Tibial artery (tissue), 4 donors: ENCODE results near the gene CHMP6.
"Not testable (repeated sequence)": the region's sequence is repeated elsewhere in the genome, so short reads cannot be mapped to it uniquely, and the experiment has no call there.

Experiments
- DNase-seq, 2 donors: peaks; one replicate each; pipeline ENCODE4 v3.0.0-alpha.2; 2019
- H3K27ac ChIP-seq, 2 donors: fragments of 200-600 bp; sonication (generic) in 1 of 2; 1 replicate in 1 of 2; 2 replicates in 1 of 2; pipeline ENCODE4 v1.5.1; 2018 to 2019; ENCODE audit warnings: mild to moderate bottlenecking in 1 of 2
- H3K27me3 ChIP-seq, 2 donors: fragments of 200-600 bp; sonication (generic) in 1 of 2; one replicate each; pipeline versions ENCODE4 v1.5.1 to v1.6.0; 2016 to 2019
- H3K36me3 ChIP-seq, 3 donors: fragments of 200-600 bp; sonication (generic) in 2 of 3; one replicate each; pipeline ENCODE4 v1.5.1; 2016 to 2019; ENCODE audit warnings: mild to moderate bottlenecking in 2 of 3
- H3K4me1 ChIP-seq, 4 donors: fragments of 200-600 bp; sonication (generic) in 2 of 4; 1 replicate in 3 of 4; 2 replicates in 1 of 4; pipeline ENCODE4 v1.5.1; 2016 to 2019
- H3K4me3 ChIP-seq, 2 donors: fragments of 200-600 bp; sonication (generic) in 1 of 2; 1 replicate in 1 of 2; 2 replicates in 1 of 2; pipeline ENCODE4 v1.5.1; 2018 to 2019; ENCODE audit warnings: mild to moderate bottlenecking in 2 of 2
- H3K9me3 ChIP-seq, 3 donors: fragments of 200-600 bp; sonication (generic) in 1 of 3; one replicate each; pipeline ENCODE4 v1.5.1; 2016 to 2019
- intact Hi-C: fragments of 100-400 bp; cut with DNase I; formaldehyde crosslinking; loops from one replicate; pipeline ENCODE4 v1.15.0; 2023; ENCODE audit warnings: low total_unique reads
- TF ChIP-seq, protein P1 (sequence below), 2 experiments: fragments of 200-600 bp in 1 of 2; fragments of 450-650 bp in 1 of 2; IDR thresholded peaks; one replicate each; pipeline ENCODE4 v1.5.1; 2017 to 2019; ENCODE audit warnings: antibody characterized with exemption in 2 of 2, mild to moderate bottlenecking in 1 of 2, moderate library complexity in 1 of 2

Gene CHMP6

DNA sequence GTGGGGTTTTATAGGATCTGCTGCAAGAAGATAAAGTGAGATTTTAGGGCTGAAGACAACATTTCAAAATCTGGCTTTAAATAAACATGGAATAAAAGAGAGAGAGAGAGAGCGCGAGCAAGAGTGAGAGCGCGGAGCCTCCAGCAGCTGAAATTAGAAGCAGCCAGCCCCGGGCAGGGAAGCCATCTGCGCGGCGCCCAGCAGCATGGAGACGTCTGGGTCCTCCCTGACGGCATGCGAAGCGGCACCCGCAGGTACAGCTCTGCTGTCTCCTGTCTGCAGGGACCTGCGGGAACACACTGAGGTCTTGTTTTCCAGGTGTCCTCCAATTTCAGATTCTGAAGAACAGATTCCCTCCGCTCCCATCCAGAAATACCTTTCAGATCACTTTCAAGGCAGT is 35.4 kb downstream of the CHMP6 start:
- H3K27ac ChIP-seq: no peak overlapping the region
- peaks cover 0 to 30% (median 19%) of the 10 kb centered on the region in 4 donors for H3K4me1 ChIP-seq
- no peak for DNase-seq
- H3K9me3 ChIP-seq: no peaks in the 10 kb centered on the region
- intact Hi-C loops: no loop called here
- TF ChIP-seq, protein P1, sequence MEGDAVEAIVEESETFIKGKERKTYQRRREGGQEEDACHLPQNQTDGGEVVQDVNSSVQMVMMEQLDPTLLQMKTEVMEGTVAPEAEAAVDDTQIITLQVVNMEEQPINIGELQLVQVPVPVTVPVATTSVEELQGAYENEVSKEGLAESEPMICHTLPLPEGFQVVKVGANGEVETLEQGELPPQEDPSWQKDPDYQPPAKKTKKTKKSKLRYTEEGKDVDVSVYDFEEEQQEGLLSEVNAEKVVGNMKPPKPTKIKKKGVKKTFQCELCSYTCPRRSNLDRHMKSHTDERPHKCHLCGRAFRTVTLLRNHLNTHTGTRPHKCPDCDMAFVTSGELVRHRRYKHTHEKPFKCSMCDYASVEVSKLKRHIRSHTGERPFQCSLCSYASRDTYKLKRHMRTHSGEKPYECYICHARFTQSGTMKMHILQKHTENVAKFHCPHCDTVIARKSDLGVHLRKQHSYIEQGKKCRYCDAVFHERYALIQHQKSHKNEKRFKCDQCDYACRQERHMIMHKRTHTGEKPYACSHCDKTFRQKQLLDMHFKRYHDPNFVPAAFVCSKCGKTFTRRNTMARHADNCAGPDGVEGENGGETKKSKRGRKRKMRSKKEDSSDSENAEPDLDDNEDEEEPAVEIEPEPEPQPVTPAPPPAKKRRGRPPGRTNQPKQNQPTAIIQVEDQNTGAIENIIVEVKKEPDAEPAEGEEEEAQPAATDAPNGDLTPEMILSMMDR (IDR thresholded peaks at IDR 0.05): no peak
- no peak overlapping the region for H3K4me3 ChIP-seq
- no peaks in the 10 kb centered on the region for H3K36me3 ChIP-seq
- H3K27me3 ChIP-seq: peaks cover 0 to 73% of the 10 kb centered on the region in 2 donors

DNA sequence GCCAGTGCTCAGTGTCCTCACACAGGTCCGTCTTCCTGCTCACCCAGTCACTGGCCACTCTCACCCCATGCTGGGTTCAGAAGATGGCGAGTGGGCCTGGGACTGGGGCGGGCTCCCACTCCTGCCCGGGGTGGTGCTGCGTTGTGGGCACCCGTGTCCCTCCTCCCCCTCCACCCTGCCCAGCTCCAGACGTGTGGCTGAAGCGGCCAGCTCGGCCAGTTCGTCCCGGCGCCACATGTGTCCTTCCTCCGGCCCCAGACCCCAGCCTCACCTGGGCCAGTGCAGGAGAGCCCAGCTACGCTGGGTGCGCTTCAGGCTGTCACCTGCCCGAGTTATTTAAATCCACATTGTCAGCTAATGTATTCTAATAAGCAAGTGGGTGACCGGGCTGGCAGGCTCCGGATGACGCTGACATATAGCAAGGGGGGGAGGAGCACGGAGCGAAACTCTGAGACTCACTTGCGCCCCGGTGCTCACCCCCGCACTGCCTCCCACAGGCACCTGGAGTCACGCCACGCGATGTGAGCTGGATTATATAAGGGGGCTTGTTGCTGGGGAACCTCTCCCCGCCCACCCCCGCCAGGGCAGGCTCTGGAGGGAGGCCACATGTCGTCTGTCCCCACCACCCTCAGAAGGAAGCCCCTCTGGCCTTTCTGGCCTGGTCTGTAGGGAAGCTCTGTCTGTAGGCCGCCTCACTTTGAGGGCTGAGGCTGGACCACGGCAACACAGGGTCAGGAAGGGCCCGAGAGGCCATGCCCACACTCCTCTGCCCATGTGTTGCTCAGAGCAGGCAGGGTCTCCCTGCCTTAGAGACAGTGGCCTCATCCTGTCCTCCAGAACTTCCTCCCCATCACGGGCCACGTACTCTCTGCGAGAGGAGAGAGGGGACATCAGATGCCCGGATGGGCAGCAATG is 36.2 kb downstream of the CHMP6 start:
- Histone ChIP-seq H3K4me3 (no peak overlapping the region), H3K27me3 (peaks cover 0 to 81% of the 10 kb centered on the region in 2 donors), H3K9me3 (no peaks in the 10 kb centered on the region), H3K36me3 (no peaks in the 10 kb centered on the region), H3K27ac (no peak overlapping the region), H3K4me1 (peaks cover 0 to 30% (median 19%) of the 10 kb centered on the region in 4 donors)
- no peak for DNase-seq
- intact Hi-C loops: no loop called here
- TF ChIP-seq, protein P1 (IDR thresholded peaks at IDR 0.05): no peak

DNA sequence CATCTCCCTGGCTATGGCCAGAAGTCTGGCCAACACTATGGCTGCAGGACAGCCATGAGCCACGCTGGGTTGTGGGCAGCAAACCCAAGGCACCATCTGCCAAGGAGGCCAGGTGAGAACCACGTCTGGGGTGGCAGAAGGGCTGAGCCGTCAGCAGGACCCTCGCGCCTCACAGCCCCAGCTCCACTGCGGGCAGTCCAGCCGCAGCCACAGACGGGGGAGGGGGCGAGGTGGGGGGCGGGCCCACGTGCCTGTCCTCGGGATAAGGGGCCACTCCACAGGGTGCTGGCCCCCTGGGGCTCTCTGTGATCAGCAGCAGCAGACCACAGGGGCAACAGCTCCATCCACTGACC is 36.8 kb downstream of the CHMP6 start:
- Histone ChIP-seq H3K27ac (no peak overlapping the region), H3K36me3 (no peaks in the 10 kb centered on the region), H3K27me3 (peaks cover 0 to 80% of the 10 kb centered on the region in 2 donors), H3K4me3 (no peak overlapping the region), H3K9me3 (no peaks in the 10 kb centered on the region), H3K4me1 (peaks cover 0 to 30% (median 19%) of the 10 kb centered on the region in 4 donors)
- intact Hi-C loops: no loop called here
- no peak for DNase-seq
- TF ChIP-seq, protein P1 (IDR thresholded peaks at IDR 0.05): no peak

DNA sequence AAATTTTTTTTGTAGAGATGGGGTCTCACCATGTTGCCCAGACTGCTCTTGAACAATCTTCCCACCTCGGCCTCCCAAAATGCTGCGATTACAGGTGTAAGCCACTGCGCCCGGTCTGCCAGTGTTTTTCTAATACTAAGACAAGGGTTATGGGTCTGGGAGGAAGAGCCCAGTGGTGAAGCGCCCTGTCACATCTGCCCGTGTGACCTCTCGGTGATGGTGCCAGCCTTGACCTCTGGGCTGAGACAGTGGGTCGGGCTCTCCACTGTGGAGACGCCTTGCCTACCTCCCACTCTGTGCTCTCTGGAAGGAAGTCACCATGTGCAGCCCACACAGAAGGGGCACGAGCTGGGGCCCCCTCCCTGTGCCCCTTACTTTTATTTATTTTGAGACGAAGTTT is 38.2 kb downstream of the CHMP6 start:
- intact Hi-C loops: no loop called here
- DNase-seq: no peak
- H3K4me1 ChIP-seq: peaks cover 0 to 30% (median 21%) of the 10 kb centered on the region in 4 donors
- peaks cover 0 to 82% of the 10 kb centered on the region in 2 donors for H3K27me3 ChIP-seq
- no peak overlapping the region for H3K27ac ChIP-seq
- H3K36me3 ChIP-seq: no peaks in the 10 kb centered on the region
- TF ChIP-seq, protein P1 (IDR thresholded peaks at IDR 0.05): no peak
- H3K9me3 ChIP-seq: no peaks in the 10 kb centered on the region
- no peak overlapping the region for H3K4me3 ChIP-seq

DNA sequence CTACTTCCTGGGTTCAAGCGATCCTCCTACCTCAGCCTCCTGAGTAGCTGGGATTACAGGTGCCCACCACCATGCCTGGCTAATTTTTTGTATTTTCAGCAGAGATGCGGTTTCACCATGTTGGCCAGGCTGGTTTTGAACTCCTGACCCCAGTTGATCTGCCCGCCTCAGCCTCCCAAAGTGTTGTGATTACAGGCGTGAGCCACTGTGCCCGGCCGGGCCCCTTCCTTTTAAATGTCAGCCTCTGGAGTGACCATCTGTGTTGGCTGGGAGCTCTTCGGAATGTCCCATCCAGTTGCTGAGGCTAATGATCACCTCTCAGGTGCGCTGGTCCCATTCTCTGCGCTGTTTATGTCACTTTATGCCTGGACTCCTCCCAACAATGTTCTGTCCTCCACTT is 38.7 kb downstream of the CHMP6 start:
- H3K4me3 ChIP-seq, H3K9me3 ChIP-seq, intact Hi-C loops, H3K36me3 ChIP-seq, H3K27ac ChIP-seq, DNase-seq: not testable (repeated sequence)
- H3K27me3 ChIP-seq: peaks cover 0 to 79% of the 10 kb centered on the region in 2 donors
- H3K4me1 ChIP-seq: peaks cover 0 to 30% (median 24%) of the 10 kb centered on the region in 4 donors
